Measurements from ENCODE around the gene UGT3A1. TPM values are rescaled to one million over a fixed set of nuclear protein-coding genes. Genes with fewer than 3 reads are reported as not detected.

UGT3A1 gene
- total and polyA plus RNA-seq, 10 of the 15 experiments (the other 5 are each of a cell fraction or from before 2014, with no cell fraction given), result not detected

- no peak overlapping the region for H3K9ac ChIP-seq (ENCODE audit: control insufficient read depth, insufficient read depth, low read length)
- FAIRE-seq, result no peak
- ChIA-PET POLR2A (no interaction called here), SMC1A (ENCODE audit: uncharacterized antibody, unreplicated experiment) (no interaction called here), CTCF (no interaction called here), RAD21 (ENCODE audit: unreplicated experiment) (no interaction called here)
- H3K36me3 ChIP-seq (ENCODE audit: control insufficient read depth in 2 of 2, insufficient read depth in 2 of 2, low read length in 1 of 2), result no peaks in the 10 kb centered on the region
- no peak for ATAC-seq
- BruUV-seq (replicated peaks), result no TSS peak
- no peaks in the 10 kb centered on the region for H3K79me2 ChIP-seq (ENCODE audit: control insufficient read depth, insufficient read depth, low read length)
- no peaks in the 10 kb centered on the region for H3K27me3 ChIP-seq (replicated peaks in 1 of 2; ENCODE audit: control insufficient read depth in 2 of 2, insufficient read depth in 2 of 2, low read length in 1 of 2)
- H3K4me1 ChIP-seq (ENCODE audit: control insufficient read depth, insufficient read depth, low read length), result no peaks in the 10 kb centered on the region
- WGBS (ENCODE audit: insufficient coverage, insufficient replicate concordance, low lambda C conversion rate, missing lambda C conversion rate), result 29% methylated on average over 7 of the region's 7 CpGs
- no peak for DNase-seq (ENCODE audit: low read depth, low spot score)
- no peak overlapping the region for H3K4me2 ChIP-seq (ENCODE audit: control insufficient read depth, insufficient read depth)
- no peak overlapping the region for H2AFZ ChIP-seq (ENCODE audit: control insufficient read depth, low read depth, low read length)
- H3K9me3 ChIP-seq (replicated peaks; ENCODE audit: control insufficient read depth, insufficient read depth, low read length), result peaks cover 3% of the 10 kb centered on the region; the same call in 1 of the 3 replicates
- no peak overlapping the region for H3K27ac ChIP-seq (ENCODE audit: control insufficient read depth, insufficient read depth)
- no peaks in the 10 kb centered on the region for H4K20me1 ChIP-seq (ENCODE audit: control insufficient read depth, insufficient read depth)
- intact Hi-C loops (cut with micrococcal nuclease; ENCODE audit: unreplicated experiment), result no loop called here
- in situ Hi-C loops (cut with MboI), result no loop called here
- H3K4me3 ChIP-seq, result no peak overlapping the region
- no peak for TF ChIP-seq IRF4 (IDR thresholded peaks at IDR 0.05; ENCODE audit: low read depth, low read length)
- no peak for TF ChIP-seq EZH2 (IDR thresholded peaks at IDR 0.05; ENCODE audit: borderline replicate concordance, control insufficient read depth, low read depth, low read length)
- no peak for TF ChIP-seq CREM (IDR thresholded peaks at IDR 0.05; ENCODE audit: low read depth)
- no peak for TF ChIP-seq SKIL (IDR thresholded peaks at IDR 0.05; ENCODE audit: low read depth, poor library complexity, severe bottlenecking)
- TF ChIP-seq ZBTB40 (IDR thresholded peaks at IDR 0.05; ENCODE audit: borderline replicate concordance), result no peak
- no peak for TF ChIP-seq CHD1 (IDR thresholded peaks at IDR 0.05; ENCODE audit: low read depth, low read length)
- TF ChIP-seq ELK1 (IDR thresholded peaks at IDR 0.05; ENCODE audit: low read depth, low read length), result no peak
- TF ChIP-seq TCF3 (IDR thresholded peaks at IDR 0.05; ENCODE audit: borderline replicate concordance, insufficient read depth, low read depth, low read length), result no peak
- no peak for TF ChIP-seq PKNOX1 (IDR thresholded peaks at IDR 0.05)
- TF ChIP-seq HDAC2 (IDR thresholded peaks at IDR 0.05), result no peak
- TF ChIP-seq, protein P1, sequence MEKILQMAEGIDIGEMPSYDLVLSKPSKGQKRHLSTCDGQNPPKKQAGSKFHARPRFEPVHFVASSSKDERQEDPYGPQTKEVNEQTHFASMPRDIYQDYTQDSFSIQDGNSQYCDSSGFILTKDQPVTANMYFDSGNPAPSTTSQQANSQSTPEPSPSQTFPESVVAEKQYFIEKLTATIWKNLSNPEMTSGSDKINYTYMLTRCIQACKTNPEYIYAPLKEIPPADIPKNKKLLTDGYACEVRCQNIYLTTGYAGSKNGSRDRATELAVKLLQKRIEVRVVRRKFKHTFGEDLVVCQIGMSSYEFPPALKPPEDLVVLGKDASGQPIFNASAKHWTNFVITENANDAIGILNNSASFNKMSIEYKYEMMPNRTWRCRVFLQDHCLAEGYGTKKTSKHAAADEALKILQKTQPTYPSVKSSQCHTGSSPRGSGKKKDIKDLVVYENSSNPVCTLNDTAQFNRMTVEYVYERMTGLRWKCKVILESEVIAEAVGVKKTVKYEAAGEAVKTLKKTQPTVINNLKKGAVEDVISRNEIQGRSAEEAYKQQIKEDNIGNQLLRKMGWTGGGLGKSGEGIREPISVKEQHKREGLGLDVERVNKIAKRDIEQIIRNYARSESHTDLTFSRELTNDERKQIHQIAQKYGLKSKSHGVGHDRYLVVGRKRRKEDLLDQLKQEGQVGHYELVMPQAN (conservative IDR thresholded peaks at IDR 0.05), result no peak
These were observed 30.9 kb downstream of the UGT3A1 start for GRCh38 chr5:35960328-35960727.
